HFFc6 (cell line): ENCODE data around the gene ITSN2. TPM values are rescaled to one million over a fixed set of nuclear protein-coding genes. Genes with fewer than 3 reads are reported as not detected.

ENCODE experiments used
- DNase-seq: peaks from one replicate; pipeline ENCODE4 v3.0.0-alpha.2; 2018
- H3K27ac Mint-ChIP-seq: 2 replicates; pipeline ENCODE4 v1.8.0; 2020; ENCODE audit warnings: mild to moderate bottlenecking, mixed read lengths
- H3K27me3 Mint-ChIP-seq: 2 replicates; pipeline ENCODE4 v1.8.0; 2021; ENCODE audit warnings: mild to moderate bottlenecking, moderate library complexity, mixed read lengths; ENCODE audit not compliant: insufficient read depth
- H3K36me3 Mint-ChIP-seq: 2 replicates; pipeline ENCODE4 v1.8.0; 2021; ENCODE audit warnings: low read depth, mixed read lengths
- H3K4me1 Mint-ChIP-seq: 2 replicates; pipeline ENCODE4 v1.8.0; 2020; ENCODE audit warnings: low read depth, mixed read lengths
- H3K4me3 Mint-ChIP-seq: 2 replicates; pipeline ENCODE4 v1.8.0; 2020; ENCODE audit warnings: mild to moderate bottlenecking, moderate library complexity, mixed read lengths
- H3K9me3 Mint-ChIP-seq: 2 replicates; pipeline ENCODE4 v1.8.0; 2020; ENCODE audit warnings: mild to moderate bottlenecking, mixed read lengths
- total RNA-seq, 6 experiments: library from RNA; stranded (reverse); fragmentation: NEBNext Ultra II Directional; extraction: Animal tissue kit (Norgen Biotek cat#: 25700); gene quantifications; 2 replicates in 1 of 6; 3 replicates in 5 of 6; pipeline ENCODE4 v1.2.3, GENCODE V29; 2021
- TF ChIP-seq, protein P1 (sequence below): fragments of 200-600 bp; sonication (generic); IDR thresholded peaks from 2 replicates; pipeline ENCODE4 v1.5.0; 2021; ENCODE audit warnings: antibody characterized with exemption, mild to moderate bottlenecking

Gene ITSN2
- total RNA-seq, 6 experiments from 2014 or later = 26.2 to 32.3 (median 29.5) TPM

- TF ChIP-seq, protein P1, sequence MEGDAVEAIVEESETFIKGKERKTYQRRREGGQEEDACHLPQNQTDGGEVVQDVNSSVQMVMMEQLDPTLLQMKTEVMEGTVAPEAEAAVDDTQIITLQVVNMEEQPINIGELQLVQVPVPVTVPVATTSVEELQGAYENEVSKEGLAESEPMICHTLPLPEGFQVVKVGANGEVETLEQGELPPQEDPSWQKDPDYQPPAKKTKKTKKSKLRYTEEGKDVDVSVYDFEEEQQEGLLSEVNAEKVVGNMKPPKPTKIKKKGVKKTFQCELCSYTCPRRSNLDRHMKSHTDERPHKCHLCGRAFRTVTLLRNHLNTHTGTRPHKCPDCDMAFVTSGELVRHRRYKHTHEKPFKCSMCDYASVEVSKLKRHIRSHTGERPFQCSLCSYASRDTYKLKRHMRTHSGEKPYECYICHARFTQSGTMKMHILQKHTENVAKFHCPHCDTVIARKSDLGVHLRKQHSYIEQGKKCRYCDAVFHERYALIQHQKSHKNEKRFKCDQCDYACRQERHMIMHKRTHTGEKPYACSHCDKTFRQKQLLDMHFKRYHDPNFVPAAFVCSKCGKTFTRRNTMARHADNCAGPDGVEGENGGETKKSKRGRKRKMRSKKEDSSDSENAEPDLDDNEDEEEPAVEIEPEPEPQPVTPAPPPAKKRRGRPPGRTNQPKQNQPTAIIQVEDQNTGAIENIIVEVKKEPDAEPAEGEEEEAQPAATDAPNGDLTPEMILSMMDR = no peak
- no peaks in the 10 kb centered on the region for H3K9me3 Mint-ChIP-seq
- H3K36me3 Mint-ChIP-seq = peaks cover 8% of the 10 kb centered on the region; the same call in 1 of the 2 replicates
- H3K4me3 Mint-ChIP-seq = no peak overlapping the region
- H3K27ac Mint-ChIP-seq = no peak overlapping the region
- peaks cover 30% of the 10 kb centered on the region for H3K4me1 Mint-ChIP-seq
- H3K27me3 Mint-ChIP-seq = no peaks in the 10 kb centered on the region; the same call in 1 of the 2 replicates
- DNase-seq = no peak
These were observed 42.8 kb downstream of the ITSN2 start for GRCh38 chr2:24317491-24317920.

- TF ChIP-seq, protein P1 = no peak
- no peaks in the 10 kb centered on the region; the same call in 1 of the 2 replicates for H3K27me3 Mint-ChIP-seq
- H3K27ac Mint-ChIP-seq = peak overlapping the region; percentile 44
- peaks cover 48% of the 10 kb centered on the region for H3K4me1 Mint-ChIP-seq
- H3K36me3 Mint-ChIP-seq = peaks cover 8% of the 10 kb centered on the region
- no peaks in the 10 kb centered on the region for H3K9me3 Mint-ChIP-seq
- no peak overlapping the region for H3K4me3 Mint-ChIP-seq
- DNase-seq = no peak
These were observed 44.7 kb downstream of the ITSN2 start for GRCh38 chr2:24315669-24316068.

DNA sequence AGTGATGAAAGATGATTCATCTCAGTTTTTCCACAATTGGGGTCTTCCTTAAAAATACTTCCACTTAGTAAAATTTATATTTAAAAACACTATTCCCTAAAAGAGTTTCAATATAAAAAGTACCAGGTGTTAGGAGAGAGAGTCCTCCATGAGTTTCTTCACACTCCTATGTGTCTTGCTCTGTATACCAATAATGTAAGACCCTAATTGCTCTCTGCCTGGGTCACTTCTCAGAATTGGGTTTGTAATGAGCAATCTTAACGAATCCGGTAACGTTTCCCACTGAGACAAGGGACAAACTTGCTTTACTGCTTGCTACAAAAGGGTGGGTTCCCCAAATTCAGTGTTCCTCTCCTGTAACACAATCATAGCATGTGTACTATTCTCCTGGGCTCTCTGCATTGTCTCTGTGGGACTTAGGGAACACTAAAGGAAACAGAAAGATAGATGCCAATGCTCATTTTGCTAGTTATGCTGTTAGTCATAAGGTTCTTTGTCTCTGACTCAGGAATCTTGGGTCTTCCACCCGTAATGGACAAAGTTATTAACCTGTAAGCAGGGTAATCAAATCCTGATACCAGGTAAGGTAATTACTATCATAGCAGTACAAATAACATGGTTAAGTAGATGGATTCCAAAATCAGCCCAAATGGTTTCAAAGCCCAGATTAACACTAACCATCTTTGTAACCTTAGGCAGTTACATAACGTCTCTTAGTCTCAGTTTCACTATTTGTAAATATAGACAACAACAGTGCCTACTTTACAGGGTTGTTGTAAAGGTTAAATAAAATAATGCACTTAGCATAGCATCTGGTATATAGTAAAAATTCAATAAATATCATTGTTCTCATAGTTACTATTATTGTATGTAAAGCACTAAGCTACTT is 46.3 kb downstream of the ITSN2 start:
- H3K27me3 Mint-ChIP-seq = no peaks in the 10 kb centered on the region; the same call in 1 of the 2 replicates
- peak; percentile 41 for DNase-seq
- H3K4me1 Mint-ChIP-seq = peaks cover 53% of the 10 kb centered on the region
- H3K27ac Mint-ChIP-seq = peak overlapping the region; percentile 62
- H3K9me3 Mint-ChIP-seq = no peaks in the 10 kb centered on the region
- H3K36me3 Mint-ChIP-seq = peaks cover 11% of the 10 kb centered on the region
- TF ChIP-seq, protein P1 = no peak
- H3K4me3 Mint-ChIP-seq = peak overlapping the region; percentile 23

DNA sequence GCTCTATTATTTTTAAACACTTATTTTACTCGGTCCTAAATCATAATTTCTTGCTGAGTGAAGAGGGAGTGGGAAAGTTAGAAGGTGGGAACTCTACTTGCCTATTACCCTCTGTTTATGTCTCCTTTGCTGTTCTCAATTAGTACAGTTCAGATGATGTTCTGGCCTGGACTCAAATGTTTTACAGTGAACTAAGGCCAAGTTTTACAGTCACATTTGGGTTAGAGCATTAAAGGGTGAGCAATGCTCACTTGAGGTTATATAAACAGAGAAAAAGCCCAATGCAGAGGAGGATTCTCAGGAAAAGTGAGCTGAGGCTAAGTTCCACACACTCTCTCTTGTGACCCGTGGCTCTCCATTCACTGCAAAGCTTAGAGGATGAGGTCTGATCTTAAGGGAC is 52.4 kb downstream of the ITSN2 start:
- Mint-ChIP-seq H3K27me3 (no peaks in the 10 kb centered on the region; the same call in 1 of the 2 replicates), H3K36me3 (peaks cover 26% of the 10 kb centered on the region), H3K9me3 (no peaks in the 10 kb centered on the region), H3K27ac (no peak overlapping the region), H3K4me1 (peaks cover 47% of the 10 kb centered on the region), H3K4me3 (no peak overlapping the region)
- TF ChIP-seq, protein P1 = no peak
- no peak for DNase-seq

GRCh38 chr2:24304631-24305030 is 55.7 kb downstream of the ITSN2 start:
- Mint-ChIP-seq H3K9me3 (no peaks in the 10 kb centered on the region), H3K4me3 (no peak overlapping the region), H3K27me3 (no peaks in the 10 kb centered on the region; the same call in 1 of the 2 replicates), H3K27ac (0 out of 2 replicates have a peak overlapping the region, but pooled peaks have one; percentile 1), H3K36me3 (peaks cover 27% of the 10 kb centered on the region), H3K4me1 (peaks cover 23% of the 10 kb centered on the region)
- TF ChIP-seq, protein P1 = no peak
- no peak for DNase-seq
